ENCODE data around the gene MPG.

Gene MPG

GRCh38 chr16:66309-67182, 11.5 kb upstream of the MPG start:
- DNase-seq (ENCODE audit: low read depth in 2 of 2): no peak

GRCh38 chr16:67183-67791, 10.7 kb upstream of the MPG start:
- DNase-seq (ENCODE audit: low read depth in 2 of 2): no peak

- no peak for DNase-seq (ENCODE audit: low read depth in 2 of 2)
Observed at GRCh38 chr16:67884-68789, 9.9 kb upstream of the MPG start.

- no peak for DNase-seq (ENCODE audit: low read depth in 2 of 2)
Observed at GRCh38 chr16:69181-69580, 8.8 kb upstream of the MPG start.

- no peak for DNase-seq (ENCODE audit: low read depth in 2 of 2)
Observed at GRCh38 chr16:71210-71539, 6.8 kb upstream of the MPG start.

- no peak for DNase-seq (ENCODE audit: low read depth in 2 of 2)
Observed at GRCh38 chr16:71540-72401, 6.3 kb upstream of the MPG start.

- DNase-seq (ENCODE audit: low read depth in 2 of 2): no peak
Observed at GRCh38 chr16:72561-73548, 5.2 kb upstream of the MPG start, which contains the start of gene RHBDF1. Gene RHBDF1 (minus strand): TSS chr16:72631. CDS start chr16:65015, 7,616 bp downstream.

GRCh38 chr16:74051-74746, 3.8 kb upstream of the MPG start:
- no peak for DNase-seq (ENCODE audit: low read depth in 2 of 2)

GRCh38 chr16:74747-75334, 3.2 kb upstream of the MPG start:
- no peak for DNase-seq (ENCODE audit: low read depth in 2 of 2)

- no peak for DNase-seq (ENCODE audit: low read depth in 2 of 2)
Observed at GRCh38 chr16:75580-76501, 2.2 kb upstream of the MPG start.

- DNase-seq (ENCODE audit: low read depth in 2 of 2): no peak
Observed at GRCh38 chr16:76535-77272, 1.3 kb upstream of the MPG start.

GRCh38 chr16:77273-77806, 685 bp upstream of the MPG start:
- DNase-seq (ENCODE audit: low read depth in 2 of 2): peak in 1 of 2 donors; percentile 33

GRCh38 chr16:78444-79150, 572 bp downstream of the MPG start:
- no peak for DNase-seq (ENCODE audit: low read depth in 2 of 2)

GRCh38 chr16:79151-80054, 1.4 kb downstream of the MPG start:
- DNase-seq (ENCODE audit: low read depth in 2 of 2): no peak

GRCh38 chr16:83060-83603, 5.1 kb downstream of the MPG start:
- no peak for DNase-seq (ENCODE audit: low read depth in 2 of 2)

All from stimulated activated CD4-positive, alpha-beta T cell treated with anti-CD3 and anti-CD28 coated beads, Interleukin-1b, Interleukin-23, amount 100 ng/mL, for 4 hours (primary cell).